Stomach (tissue), 9 donors: ENCODE results near the gene FAM25C. TPM values are rescaled to one million over a fixed set of nuclear protein-coding genes. Genes with fewer than 3 reads are reported as not detected.
"Not testable (repeated sequence)": the region's sequence is repeated elsewhere in the genome, so short reads cannot be mapped to it uniquely, and the experiment has no call there.

Experiments
- DNase-seq, 2 donors: peaks; one replicate each; pipeline versions ENCODE4 v3.0.0 to v3.0.0-alpha.2; 2013 to 2019
- H3K27ac ChIP-seq, 5 donors: fragments of 200-600 bp in 4 of 5; sonication (generic) in 4 of 5; one replicate each; pipeline ENCODE4 v1.5.1; 2013 to 2019; ENCODE audit warnings: mild to moderate bottlenecking in 1 of 5, moderate library complexity in 1 of 5
- H3K27me3 ChIP-seq, 3 donors: fragments of 200-600 bp; sonication (generic); one replicate each; pipeline ENCODE4 v1.5.1; 2017 to 2019; ENCODE audit warnings: mixed run types in 1 of 3
- H3K36me3 ChIP-seq, 4 donors: fragments of 200-600 bp; sonication (generic); 1 replicate in 3 of 4; 2 replicates in 1 of 4; pipeline ENCODE4 v1.5.1; 2016 to 2019
- H3K4me1 ChIP-seq, 4 donors: fragments of 200-600 bp; sonication (generic); one replicate each; pipeline ENCODE4 v1.5.1; 2016 to 2019
- H3K4me3 ChIP-seq, 4 donors: fragments of 200-600 bp; sonication (generic) in 3 of 4; one replicate each; pipeline ENCODE4 v1.5.1; 2016 to 2019; ENCODE audit warnings: mild to moderate bottlenecking in 1 of 4
- H3K9me3 ChIP-seq, 4 donors: fragments of 200-600 bp; sonication (generic); one replicate each; pipeline ENCODE4 v1.5.1; 2016 to 2019
- WGBS, 5 donors: extraction: QIAGEN DNeasy Blood & Tissue Kit in 3 of 5; methylation state at CpG; one replicate each; pipeline versions ENCODE4 v1.1.5 to v1.1.7; 2013 to 2018; 5-methylcytosine and 5-hydroxymethylcytosine counted together
- intact Hi-C: fragments of 100-400 bp; cut with DNase I; formaldehyde crosslinking; loops from one replicate; pipeline ENCODE4 v1.15.1; 2023; ENCODE audit warnings: low total_unique reads
- polyA plus RNA-seq, 3 donors: library from polyadenylated mRNA; stranded (reverse); fragments of 200-250 nt; gene quantifications; one replicate each; pipeline ENCODE4 v1.2.3, GENCODE V29; 2013
- small RNA-seq, 4 donors: library from RNA; depleted of rRNA; stranded (forward); fragments of <200 nt; gene quantifications; one replicate each; pipeline ENCODE3, GENCODE V24; 2016
- total RNA-seq, 5 donors: library from RNA; depleted of rRNA; stranded (reverse); fragments of >200 nt; gene quantifications; one replicate each; pipeline versions ENCODE4 v1.1.0 to v1.2.3, GENCODE V29; 2014 to 2016
- donor health status: healthy with polysubstance abuse.
- donor health status: Bipolar disorder and iron deficiency.
- donor health status: healthy.

The FAM25C gene
- total and polyA plus RNA-seq, 8 donors: not detected

DNA sequence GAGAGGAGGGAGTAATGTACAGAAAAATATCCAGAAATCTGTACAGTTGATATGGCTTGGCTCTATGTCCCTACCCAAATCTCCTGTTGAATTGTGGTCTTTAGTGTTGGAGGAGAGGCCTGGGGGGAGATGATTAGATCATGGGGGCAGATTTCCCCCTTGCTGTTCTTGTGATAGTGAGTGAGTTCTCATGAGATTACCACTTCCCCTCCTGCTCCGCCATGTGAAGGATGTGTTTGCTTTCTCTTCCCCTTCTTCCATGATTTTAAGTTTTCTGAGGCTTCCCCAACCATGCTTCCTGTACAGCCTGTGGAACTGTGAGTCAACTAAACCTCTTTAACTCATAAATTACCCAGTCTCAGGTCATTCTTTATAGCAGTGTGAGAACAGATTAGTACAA, 52.2 kb downstream of the FAM25C start:
- H3K36me3 ChIP-seq, H3K27ac ChIP-seq, DNase-seq, H3K27me3 ChIP-seq, H3K9me3 ChIP-seq, H3K4me1 ChIP-seq, intact Hi-C loops, H3K4me3 ChIP-seq: not testable (repeated sequence)
- 79 to 94% (median 91%) methylated on average over 1 of the region's 1 CpG for WGBS, 5 donors

Small RNAs within 50 kb of the gene (small RNA-seq; reads per million reads assigned to genes)
- 0 reads per million in 4 donors for gene RNA5SP315

Other genes starting within 250 kb of the FAM25C start
- under 1 TPM in 1 of 5 donors, not detected in 4; 0.73 TPM for gene SYT15B, start 236.2 kb downstream of the FAM25C start, total RNA-seq
- gene SYT15B, start 236.2 kb downstream of the FAM25C start, polyA plus RNA-seq: under 1 TPM in 2 of 3 donors, not detected in 1; 0.20 to 0.31 TPM
- 1 to 10 TPM in 2 of 5 donors, not detected in 3; 1.2 to 1.7 TPM for gene NPY4R2, start 81.1 kb downstream of the FAM25C start, total RNA-seq
- gene NPY4R2, start 81.1 kb downstream of the FAM25C start, polyA plus RNA-seq: under 1 TPM in 1 of 3 donors, not detected in 2; 0.08 TPM